HG03064 (cell line): ENCODE data around the gene XCL1.
"Not testable (repeated sequence)": the region's sequence is repeated elsewhere in the genome, so short reads cannot be mapped to it uniquely, and the experiment has no call there.

Source experiments
- ATAC-seq: cut with Tn5 transposase; IDR thresholded peaks from one replicate; pipeline ENCODE4 v1.9.1; 2021; ENCODE audit warnings: low read depth; ENCODE audit not compliant: unreplicated experiment

The XCL1 gene

DNA sequence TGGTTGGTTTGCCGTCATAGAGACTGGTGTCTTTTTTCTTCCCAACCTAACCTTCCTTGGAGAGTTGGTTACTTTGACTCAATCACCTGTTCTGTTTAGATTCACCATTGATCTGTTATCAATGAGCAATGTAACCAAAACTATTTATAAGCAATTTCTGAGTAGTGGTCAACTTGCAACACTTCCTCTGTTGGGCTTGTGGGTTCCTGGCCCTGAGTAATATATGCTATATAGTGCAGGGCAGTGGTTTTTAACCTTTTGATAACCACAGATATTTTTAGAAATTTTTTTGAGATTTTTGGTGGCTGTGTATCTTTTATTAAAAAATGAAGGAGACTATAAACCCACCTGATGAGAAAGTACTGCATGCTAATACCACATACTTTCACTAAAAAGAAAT is 9.4 kb upstream of the XCL1 start:
- no peak for ATAC-seq

DNA sequence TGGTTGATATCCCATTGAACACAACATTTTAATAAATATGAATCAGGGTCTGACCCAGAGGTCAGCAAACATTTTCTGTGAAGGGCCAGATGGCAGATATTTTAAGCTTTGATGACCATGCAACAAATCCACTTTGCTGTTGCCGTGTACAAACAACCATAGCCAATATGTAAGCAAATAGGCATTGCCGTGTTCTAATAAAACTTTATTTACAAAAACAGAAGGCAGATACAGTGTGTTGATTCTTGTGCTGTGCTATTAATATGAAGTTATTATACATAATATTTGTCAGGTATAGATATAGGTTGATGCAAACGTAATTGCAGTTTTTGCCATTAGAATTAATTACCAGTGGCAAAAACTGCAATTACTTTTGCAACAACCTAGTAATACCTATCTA is 8.8 kb upstream of the XCL1 start:
- no peak for ATAC-seq

DNA sequence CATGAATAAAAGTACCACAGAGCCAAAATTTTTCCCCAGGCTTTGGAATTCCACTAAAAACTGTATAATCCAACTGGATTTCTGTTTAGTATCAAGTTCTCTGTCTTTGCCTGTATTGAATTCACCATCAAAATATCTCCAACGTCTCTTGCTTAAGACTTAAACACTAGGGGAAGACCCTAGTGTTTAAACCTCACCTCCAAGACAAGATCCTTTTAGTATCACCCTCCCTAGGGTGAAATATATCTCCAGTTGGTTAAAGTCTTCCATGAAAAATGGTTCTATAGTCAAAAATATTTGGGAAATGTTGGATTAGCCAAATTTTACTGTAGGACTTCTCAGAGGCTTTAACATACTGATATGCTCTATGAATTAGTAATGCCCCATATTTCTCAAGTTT is 8.1 kb upstream of the XCL1 start:
- no peak for ATAC-seq

DNA sequence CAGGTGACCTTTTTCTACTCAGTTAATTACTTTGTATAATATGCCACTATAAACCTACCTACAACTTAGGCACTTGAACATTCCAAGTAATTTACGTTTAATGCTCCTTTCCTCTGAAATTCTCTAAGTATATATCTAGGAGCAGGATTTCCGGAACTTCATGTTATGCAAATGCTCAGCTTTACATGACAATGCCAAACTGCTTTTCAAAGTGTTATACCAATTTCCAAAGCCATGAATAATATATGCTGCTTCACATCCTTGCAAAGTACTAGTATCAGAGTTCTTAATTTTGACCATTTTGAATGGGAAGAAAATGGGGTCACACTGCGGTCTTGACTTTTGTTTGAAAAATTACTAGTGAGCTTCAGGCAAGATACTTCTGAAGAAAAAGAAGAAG is 5.8 kb upstream of the XCL1 start:
- ATAC-seq = no peak

DNA sequence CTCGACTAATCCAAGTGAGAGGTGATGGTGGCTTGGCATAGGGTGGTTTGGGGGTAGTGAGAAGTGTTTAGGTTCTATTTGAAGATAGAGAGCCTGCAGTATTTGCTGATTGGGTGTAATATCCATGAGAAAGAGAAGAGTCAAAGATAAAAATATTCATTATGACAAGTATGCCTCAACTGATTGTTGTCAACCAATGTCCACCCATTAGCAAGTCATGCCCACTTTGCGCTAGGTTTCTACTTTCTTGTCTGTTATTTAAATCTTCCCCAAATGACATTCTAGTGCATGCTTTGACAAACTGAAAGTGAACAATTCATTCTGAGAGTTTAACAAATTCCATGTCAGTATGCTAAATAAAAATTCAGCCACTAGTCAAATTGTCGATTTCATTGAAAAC is 3.8 kb upstream of the XCL1 start:
- no peak for ATAC-seq

DNA sequence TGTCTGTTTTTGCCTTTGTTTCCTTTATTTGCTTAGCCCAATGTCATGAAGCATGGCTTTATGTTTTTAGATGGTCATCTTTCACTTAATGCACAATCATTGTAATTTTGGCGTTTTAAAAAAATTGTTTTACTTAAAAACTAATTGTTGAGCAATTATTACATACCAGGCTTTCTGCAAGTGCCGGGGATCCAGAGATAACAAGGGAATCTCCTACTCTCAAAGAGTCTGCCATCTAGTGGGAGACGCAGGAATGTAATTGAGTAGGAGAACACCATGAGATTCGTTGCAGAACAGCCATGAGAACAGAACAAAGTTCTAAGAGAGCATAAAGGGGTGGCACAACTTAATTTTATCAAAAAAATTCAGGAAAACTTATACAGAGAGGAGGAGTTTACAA is 2.2 kb upstream of the XCL1 start:
- not testable (repeated sequence) for ATAC-seq

DNA sequence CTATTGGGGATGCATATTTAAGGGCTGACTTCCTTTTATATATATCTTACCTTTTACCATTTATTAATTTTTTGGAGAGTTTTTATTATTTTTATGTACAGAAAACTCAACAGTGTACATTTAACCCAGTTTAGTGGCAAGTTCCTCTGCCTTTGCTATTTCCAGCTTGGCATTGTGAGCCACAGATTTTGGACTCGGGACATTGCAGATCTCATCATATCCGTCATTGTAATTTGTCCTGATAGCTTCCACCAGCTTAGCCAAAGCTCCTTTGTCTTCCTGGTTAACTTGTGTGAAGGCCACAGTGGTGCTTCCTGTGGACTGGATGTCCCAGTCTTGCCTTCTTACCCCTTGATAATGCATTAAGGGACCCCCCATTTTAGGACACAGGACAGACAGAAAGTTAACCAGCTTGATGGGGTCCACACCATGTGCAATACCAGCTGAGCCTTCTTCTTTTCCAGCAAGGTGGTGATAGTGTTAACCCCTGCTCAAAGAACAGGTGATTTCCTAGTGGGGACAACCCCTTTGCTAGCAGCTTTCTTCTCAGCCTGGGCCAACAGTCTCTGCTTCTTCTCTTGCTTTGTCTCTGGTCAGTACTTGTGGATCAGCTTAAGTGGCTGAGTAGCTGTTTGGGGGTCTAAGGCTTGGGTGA is 2.3 kb downstream of the XCL1 start:
- not testable (repeated sequence) for ATAC-seq

DNA sequence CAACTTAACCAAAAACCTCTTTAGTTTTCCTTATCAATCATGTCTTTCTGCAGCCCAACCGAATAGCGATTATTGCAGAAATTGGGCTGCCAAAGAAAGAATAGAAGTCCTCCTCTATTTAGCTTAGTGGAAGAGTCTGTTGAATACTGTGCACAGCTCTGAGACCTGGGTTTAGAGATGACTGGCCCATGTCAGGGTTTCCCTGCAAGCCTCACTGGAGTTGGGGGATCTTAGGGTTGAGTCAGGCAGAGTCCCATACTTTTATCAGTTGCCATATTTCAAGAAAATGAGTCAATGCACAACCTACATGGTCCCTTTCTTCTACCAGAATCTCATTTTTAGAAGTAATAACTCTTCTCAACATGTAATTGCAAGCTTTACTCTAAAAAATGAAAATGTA is 3.9 kb downstream of the XCL1 start:
- not testable (repeated sequence) for ATAC-seq

DNA sequence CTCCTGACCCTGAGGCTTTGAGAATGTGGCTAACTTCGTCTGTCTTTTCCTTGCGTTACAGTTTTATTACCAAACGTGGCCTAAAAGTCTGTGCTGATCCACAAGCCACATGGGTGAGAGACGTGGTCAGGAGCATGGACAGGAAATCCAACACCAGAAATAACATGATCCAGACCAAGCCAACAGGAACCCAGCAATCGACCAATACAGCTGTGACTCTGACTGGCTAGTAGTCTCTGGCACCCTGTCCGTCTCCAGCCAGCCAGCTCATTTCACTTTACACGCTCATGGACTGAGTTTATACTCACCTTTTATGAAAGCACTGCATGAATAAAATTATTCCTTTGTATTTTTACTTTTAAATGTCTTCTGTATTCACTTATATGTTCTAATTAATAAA is 4.6 kb downstream of the XCL1 start:
- not testable (repeated sequence) for ATAC-seq

DNA sequence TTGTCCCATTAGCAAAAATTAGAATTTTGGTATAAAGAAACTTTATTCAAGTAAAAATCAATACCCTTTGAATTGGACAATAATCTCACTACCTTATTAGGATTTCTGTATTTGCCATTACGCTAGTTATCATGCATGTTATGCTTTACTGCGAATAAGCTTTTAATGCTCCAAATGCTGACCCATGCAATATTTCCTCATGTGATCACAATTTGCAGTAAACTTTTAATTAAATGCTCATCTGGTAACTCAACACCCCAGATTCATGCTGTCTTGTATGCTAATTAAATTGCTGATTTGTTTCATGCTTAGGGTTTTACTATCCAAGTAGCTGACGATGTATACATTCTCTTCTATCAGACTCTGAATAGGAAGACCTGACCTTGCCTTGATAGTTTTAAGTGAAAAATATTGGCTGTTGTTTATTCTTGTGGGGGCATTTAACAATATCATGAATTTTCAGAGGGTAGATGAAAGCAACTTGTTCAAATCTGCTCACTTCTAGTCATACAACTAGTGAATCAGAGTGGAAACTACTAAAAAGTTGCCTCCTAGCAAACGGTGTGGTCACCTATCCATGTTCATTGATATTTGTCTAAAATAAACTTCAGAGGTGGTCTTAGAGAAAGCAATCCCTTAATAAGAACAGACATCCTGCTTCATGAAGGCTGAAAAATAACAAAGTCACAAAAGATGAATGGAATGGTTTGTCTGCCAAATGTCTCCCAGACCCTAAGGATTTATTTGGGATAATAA is 5.6 kb downstream of the XCL1 start:
- no peak for ATAC-seq

DNA sequence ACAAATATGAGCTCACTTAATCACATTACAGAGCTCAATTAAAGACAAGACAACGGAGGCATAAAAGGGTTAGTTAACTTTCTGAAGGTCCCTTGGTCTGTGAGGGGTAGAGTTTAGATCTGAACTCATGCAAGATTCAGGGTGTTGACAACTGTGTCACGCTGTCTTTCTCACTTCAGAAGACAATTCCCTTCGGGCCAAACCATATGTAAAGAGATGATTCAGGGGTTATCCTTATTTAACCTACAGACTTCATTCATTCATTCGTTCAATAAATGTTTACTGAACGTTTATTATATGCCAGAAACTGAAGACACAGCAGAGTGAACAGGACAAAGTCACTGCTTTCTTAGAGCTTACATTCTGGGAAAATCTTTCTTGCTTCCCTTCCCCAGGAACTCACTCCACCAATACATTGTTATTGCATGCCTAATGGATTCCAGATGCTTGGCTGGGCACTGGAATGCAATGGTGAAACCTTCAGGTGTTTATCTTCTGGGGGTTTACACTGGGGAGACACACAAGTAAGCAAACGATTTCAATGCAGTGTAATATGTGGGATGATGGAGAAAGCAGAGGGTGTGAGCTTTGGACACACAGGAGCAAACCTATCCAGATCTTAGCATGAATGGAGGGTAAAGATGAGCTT is 6.4 kb downstream of the XCL1 start:
- no peak for ATAC-seq

DNA sequence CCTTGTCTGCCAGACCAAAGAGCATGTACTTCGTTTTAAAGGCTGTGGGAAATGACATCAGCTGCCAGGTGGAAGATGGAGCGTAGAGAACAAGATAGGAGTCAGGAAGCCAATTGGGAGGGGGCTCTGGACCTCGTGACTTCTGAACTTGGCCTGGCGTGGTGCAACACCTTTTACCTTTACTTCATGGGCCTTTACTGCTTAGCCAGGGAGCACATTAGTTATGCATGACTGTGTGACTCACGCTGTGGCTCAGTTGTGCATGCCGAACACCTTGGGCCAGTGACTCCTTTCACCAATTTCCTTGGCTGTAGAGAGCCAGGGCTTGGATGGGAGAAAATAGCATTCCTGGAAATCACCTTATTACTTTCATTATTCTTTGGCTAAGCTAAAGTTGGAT is 7.2 kb downstream of the XCL1 start:
- ATAC-seq = no peak

DNA sequence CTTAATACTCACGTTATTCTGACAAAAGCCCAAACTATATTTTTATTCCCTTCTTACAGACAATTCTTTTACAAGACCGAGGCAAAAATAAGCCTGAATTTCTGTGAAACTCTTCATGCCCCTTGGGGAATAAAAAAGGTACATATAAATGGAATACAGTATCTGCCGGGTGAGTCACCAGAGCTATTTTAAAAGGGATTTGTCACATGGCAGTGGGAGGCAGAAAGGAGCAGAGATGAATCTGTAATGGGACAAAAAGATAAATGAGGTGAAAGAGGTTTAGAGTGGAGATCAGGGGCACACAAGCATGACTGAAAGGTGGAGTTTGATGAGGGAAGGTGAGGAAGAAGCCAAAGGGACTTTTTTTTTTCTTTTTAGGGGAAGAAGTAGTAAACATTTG is 8.8 kb downstream of the XCL1 start:
- ATAC-seq = no peak

DNA sequence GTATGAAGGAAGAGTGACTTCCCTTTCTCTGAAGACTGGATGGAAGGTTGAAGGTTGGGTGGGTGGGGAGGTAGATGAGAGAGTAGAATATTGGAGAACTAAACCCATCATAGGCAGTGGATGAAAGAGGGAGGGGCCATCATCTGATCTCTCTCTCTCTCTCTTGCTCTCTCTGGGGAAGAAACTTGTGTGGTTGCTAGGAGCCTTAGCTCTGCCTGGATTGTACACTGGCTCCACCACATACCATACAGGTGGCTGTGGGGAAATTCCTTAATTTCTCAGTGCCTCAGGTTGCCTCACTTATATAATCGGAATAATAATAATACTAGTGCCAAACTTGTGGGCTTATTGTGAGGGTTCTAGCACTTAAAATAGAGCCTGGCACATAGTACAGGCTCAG is 9.5 kb downstream of the XCL1 start:
- ATAC-seq = no peak

DNA sequence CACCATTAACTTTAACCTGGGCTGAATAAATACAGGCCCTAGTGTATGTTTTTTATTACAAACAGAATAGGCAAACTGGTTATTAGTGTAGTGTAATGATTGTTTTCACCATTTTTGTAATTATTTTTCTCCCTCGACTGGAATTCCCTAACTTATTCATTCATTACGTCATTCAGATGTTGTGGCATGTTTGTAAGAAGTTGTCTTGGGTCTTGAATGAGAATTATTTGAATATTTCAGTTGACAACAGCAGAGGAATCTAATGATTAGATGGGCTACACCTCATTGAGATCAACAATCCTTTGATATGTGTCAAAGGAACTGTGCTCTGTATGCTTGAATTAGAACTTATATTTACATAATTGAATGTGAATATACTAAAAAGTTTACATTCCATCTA is 12.8 kb downstream of the XCL1 start:
- ATAC-seq = no peak

DNA sequence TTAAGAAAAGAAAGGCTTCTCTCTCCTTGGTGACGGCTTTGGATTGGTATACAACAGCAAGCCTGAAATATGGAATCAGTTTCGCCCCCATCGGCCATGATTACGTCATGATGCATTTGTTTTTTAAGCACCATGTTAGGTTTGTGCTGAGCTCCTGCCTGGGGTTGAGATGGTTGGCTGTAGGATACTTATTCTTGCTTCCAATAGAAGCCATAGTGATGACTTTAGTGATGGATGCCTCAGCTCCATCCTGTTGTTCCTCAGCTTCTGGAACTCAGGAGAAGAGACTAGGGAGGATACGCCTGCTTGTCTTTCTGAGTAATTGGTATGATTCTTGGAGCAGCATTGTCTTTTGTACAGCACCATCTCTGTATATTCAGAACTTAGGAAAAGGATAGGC is 14.7 kb downstream of the XCL1 start:
- no peak for ATAC-seq

DNA sequence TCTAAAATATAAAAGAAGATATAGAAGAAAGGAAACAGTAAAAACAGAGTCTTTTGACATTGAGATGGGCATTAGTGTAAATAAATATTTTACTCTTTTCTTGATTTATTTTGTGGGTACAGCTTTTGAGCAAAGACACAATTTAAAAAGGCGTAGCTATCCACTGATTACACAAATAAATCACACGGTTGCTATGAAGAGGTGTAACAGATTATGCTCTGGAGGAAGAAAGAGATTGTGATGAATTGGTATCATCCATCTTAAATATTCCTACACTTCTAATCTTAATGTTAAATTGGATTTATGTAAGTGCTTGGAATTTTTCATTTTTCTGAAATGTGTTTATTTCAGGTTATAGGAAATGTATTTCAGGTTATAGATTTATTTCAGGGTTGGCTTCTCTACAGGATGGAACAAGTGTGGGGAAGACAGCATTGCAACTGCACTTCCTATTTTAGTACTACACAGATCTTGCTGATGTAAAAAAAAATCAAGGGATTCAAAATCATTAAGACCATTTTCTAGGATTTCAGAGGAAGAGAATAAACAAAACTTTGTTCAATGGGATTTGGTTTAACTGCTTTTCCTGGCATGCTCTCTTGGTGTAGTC is 15.3 kb downstream of the XCL1 start:
- no peak for ATAC-seq

DNA sequence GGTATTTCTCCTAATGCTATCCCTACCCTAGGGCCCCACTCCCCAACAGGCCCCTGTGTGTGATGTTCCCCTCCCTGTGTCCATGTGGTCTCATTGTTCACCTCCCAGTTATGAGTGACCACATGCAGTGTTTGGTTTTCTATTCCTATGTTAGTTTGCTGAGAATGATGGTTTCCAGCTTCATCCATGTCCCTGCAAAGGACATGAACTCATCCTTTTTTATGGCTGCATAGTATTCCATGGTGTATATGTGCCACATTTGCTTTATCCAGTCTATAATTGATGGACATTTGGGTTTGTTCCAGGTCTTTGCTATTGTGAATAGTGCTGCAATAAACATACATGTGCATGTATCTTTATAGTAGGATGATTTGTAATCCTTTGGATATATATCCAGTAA is 19.0 kb downstream of the XCL1 start:
- ATAC-seq = not testable (repeated sequence)

DNA sequence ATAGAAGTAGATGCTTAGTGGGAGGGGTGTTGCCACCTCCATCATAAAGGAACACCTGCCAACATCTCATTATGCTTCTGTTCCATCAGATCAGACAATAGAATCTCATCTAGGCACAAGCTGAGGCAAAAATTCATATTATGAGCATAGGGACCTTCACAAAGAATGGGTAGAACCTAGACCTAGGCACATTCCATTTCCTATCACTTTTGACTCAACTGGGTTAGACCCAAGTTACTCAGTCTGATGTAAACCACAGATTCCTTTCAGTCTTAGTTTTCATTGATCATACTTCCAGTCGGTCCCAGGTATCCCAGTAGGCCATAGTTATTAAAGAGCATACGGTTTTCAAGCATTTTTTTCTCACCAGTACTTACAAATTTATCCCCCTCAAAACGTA is 21.7 kb downstream of the XCL1 start:
- ATAC-seq = no peak

DNA sequence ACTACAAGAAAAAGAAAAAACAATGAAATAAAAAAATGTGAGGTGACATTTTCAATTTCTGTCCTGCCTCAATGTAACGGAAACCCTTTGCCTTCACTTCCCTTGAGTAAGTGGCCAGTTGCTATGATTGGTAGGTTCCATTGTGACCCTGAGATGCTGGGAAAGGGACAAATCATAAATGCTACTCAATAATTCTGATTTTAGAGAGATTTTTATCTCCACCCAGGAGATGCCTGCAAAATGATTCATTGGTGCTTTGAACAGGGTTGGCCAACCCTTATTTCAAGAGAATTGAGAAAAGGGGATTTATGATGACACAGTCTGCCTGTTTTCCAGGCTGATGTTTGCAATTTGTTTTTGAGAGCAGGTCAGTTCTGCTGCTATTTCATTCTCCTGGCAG is 22.5 kb downstream of the XCL1 start:
- ATAC-seq = no peak

DNA sequence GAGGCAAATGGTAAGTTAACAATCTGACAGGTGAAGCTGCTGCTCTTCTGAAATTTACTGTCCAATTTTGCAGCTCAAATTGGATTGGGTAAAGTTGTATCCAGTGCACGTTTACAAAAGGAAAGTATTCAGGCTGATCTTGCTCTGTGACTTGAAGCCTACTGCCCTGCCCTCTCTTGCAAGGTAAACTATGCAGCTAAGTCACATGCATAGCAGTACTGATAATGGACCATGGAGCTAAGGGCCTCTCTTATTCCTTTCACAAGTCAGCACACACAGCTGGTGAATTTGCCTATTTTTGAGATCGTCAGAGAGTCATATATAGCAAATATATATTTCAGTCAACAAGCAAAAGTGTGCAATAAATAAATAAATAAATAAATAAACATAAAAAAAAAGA is 23.2 kb downstream of the XCL1 start:
- no peak for ATAC-seq

DNA sequence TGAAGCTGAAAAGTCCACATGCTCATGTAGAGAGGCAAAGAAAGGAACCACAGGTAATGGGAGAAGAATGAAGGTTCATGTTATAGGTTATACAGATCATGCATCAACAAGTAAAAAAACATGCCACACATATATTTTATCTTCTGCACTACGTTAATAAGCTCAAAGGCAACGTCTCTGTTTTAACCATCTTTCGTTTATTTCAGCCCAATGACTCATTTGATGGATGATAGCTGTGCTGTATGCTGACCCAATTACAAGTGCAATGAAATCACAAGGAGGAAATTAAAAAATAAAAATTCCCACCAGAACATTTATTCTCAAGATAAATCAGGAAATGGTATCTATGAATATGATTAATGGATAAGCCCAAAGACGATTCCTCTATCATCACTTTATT is 24.6 kb downstream of the XCL1 start:
- no peak for ATAC-seq
